NCI-H1436 (cell line): Measurements from ENCODE around the gene ASL.
A peak's percentile ranks its signal among the peaks of the same experiment; 100 is the strongest.
"Not testable (repeated sequence)": the region's sequence is repeated elsewhere in the genome, so short reads cannot be mapped to it uniquely, and the experiment has no call there.

Source experiments
- DNase-seq: peaks from one replicate; lab custom pipeline; 2025; lab: John Stamatoyannopoulos, UW

Gene ASL

DNA sequence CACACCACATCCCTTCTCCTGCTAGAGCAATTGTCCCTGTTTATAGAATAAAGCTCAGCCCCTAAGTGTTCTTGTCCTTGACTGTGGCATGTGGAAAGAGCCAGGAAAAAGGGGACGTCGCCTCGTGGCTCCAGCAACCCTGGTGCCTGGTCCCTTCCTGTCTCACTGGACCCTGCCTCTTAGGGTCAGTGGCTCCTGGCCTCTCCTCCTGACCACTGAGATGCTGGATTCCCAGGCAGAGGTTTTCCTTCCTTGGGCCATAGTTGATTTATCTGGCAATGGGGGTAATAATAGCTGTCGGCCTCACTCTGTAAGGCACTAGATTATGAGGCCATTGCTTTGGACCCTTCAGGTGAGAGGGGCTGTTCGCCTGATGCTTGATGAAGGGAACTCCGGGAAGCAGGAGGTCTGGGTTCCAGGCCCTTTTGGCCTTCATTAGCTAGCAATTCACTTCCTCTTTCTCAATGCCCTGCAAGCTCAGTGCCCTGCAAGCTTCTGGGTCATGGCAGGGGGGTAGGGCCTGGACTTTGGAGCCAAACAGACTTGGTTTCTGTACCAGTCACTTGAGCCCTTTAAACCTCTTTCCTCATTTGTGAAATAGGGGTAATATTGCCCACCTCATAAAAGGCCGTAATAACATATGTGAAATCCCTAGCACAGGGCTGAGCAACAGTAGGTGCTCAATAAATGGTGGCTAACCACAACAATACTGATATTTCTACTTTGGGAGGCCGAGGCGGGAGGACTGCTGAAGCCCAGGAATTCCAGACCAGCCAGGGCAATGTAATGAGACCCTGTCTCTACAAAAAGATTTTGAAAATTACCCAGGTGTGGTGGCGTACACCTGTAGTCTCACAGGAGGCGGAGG is 1.1 kb downstream of the ASL start:
- no peak for DNase-seq

- no peak for DNase-seq
Observed at GRCh38 chr7:66078067-66078466, 2.4 kb downstream of the ASL start.

DNA sequence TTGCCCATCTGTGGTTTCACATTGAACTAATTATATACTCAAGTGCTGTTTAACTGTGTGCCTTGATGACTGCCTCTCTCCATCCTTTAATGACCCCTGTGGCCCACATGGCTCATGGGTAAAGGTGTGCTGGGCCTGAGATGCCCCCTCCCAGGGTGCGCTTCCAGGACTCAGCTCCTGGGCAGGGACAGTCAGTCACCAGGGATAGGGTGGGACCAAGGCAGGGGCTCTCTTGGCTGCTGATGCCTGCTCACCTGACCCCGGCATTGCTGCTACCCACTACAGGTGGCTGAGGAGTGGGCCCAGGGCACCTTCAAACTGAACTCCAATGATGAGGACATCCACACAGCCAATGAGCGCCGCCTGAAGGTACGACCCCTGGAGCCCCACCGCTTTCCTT is 6.5 kb downstream of the ASL start:
- no peak for DNase-seq

- no peak for DNase-seq
Observed at GRCh38 chr7:66082886-66083415, 7.3 kb downstream of the ASL start.

GRCh38 chr7:66083677-66084076 is 8.1 kb downstream of the ASL start:
- no peak for DNase-seq

DNA sequence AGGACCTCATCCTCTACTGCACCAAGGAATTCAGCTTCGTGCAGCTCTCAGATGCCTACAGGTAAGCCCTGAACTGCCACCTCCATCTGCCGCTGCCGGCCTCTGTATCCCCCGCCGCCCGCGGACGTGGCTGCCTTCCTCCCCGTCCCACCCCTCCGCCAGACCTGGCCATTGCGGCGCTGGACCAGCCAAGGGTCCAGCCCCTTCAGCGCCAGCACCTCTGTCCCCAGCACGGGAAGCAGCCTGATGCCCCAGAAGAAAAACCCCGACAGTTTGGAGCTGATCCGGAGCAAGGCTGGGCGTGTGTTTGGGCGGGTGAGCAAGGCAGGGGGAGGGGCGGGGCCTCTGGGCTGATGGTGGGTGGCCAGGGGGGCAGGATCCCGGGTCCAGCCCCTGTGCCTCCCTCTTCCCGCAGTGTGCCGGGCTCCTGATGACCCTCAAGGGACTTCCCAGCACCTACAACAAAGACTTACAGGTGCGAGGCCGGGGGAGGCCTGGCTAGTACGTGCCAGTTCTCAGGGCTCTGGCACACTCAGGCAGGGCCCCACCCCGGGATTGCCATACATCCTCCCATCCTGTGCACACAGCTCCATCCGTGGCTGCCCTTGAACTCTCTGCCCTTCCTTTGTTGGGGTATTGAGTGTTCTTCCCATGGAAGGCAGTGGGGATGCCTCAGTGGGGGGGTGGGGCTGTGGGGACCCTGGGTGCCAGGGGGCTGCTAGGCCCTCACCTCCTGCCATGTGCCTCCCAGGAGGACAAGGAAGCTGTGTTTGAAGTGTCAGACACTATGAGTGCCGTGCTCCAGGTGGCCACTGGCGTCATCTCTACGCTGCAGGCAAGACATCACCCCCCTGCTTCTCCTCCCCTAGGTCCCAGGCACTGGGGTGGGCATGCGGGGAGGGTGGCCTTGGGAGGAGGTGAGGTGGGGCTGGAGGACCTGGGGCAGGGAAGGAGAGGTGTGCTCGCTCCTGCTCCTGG is 13.5 kb downstream of the ASL start:
- DNase-seq: no peak

DNA sequence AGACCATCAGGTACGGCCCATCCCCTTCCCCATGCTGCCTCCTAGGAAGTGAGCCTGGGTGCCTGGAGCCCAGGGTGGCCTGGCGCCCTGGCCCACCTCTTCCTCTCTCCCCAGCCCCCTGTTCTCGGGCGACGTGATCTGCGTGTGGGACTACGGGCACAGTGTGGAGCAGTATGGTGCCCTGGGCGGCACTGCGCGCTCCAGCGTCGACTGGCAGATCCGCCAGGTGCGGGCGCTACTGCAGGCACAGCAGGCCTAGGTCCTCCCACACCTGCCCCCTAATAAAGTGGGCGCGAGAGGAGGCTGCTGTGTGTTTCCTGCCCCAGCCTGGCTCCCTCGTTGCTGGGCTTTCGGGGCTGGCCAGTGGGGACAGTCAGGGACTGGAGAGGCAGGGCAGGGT is 17.0 kb downstream of the ASL start:
- DNase-seq: no peak

GRCh38 chr7:66095010-66095409 is 19.4 kb downstream of the ASL start:
- no peak for DNase-seq

GRCh38 chr7:66099232-66099550 is 23.6 kb downstream of the ASL start:
- no peak for DNase-seq

GRCh38 chr7:66099551-66100407 is 24.2 kb downstream of the ASL start:
- DNase-seq: peak; percentile 45

DNA sequence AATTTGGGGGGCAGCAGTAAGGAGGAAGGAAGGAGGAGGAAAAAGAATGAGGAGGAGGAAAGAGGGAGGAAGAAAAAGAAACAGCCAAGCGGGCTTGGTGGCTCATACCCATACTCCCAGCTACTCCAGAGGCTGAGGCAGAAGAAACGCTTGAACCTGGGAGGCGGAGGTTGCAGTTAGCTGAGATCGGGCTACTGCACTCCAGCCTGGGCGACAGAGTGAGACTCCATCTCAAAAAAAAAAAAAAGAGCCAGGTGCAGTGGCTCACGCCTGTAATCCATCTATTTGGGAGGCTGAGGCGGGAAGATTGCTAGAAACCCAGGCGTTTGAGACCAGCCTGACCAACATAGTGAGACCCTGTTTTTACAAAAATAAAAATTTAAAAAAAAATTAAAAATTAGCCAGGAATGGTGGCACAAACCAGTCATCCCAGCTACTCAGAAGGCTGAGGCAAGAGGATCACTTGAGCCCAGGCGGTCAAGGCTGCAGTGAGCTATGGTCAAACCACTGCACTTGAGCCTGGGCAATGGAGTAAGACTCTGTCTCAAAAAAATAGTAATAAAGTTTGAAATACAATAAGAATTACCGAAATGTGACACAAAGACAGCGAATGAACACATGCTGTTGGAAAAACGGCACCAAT is 24.9 kb downstream of the ASL start:
- DNase-seq: no peak

DNA sequence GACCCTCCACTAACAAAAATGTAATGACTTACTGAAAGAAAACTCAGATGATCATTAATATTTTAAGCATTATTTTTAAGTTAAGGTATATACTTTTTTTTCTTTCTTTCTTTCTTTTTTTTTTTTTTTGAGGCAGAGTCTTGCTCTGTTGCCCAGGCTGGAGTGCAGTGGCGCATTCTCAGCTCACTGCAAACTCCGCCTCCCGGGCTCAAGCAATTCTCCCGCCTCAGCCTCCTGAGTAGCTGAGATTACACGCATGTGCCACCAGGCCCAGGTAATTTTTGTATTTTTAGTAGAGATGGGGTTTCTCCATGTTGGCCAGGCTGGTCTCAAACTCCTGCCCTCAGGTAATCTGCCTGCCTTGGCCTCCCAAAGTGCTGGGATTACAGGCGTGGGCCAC is 26.5 kb downstream of the ASL start:
- DNase-seq: not testable (repeated sequence)

DNA sequence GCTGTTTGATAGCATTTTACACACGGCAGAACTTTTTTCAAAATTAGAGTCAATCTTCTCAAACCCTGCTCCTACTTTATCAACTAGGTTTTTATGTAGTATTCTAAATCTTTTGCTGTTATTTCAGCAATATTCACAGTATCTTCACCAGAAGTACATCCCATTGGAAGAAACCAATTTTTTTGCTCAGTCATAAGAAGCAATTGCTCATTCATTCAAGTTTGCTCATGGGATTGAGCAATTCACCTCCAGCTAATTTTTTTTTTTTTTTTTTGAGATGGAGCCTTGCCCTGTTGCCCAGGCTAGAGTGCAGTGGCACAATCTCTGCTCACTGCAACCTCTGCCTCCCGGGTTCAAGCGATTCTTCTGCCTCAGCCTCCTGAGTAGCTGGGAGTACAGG is 28.4 kb downstream of the ASL start:
- DNase-seq: not testable (repeated sequence)

DNA sequence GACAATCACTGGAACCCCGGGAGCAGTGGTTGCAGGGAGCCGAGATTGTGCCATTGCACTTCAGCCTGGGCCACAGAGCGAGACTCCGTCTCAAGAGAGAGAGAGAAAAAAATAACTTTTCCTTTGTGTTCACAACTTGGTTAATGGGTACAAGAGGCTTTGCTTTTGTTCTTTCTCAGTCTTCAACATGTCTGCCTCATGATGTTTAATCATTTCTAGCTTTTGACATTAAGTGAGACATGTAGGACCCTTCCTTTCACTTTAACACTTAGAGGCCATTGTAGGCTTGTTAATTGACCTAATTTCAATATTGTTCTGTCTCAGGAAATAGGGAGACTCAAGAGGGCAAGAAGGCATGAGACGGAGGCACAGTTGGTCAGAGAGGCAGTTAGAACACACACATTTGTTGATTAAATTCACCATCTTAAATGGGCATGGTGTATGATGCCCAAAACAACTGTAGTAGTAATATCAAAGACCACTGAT is 29.7 kb downstream of the ASL start:
- DNase-seq: no peak

- not testable (repeated sequence) for DNase-seq
Observed at GRCh38 chr7:66108410-66108809, 32.8 kb downstream of the ASL start.

- no peak for DNase-seq
Observed at GRCh38 chr7:66110856-66111255, 35.2 kb downstream of the ASL start.

DNA sequence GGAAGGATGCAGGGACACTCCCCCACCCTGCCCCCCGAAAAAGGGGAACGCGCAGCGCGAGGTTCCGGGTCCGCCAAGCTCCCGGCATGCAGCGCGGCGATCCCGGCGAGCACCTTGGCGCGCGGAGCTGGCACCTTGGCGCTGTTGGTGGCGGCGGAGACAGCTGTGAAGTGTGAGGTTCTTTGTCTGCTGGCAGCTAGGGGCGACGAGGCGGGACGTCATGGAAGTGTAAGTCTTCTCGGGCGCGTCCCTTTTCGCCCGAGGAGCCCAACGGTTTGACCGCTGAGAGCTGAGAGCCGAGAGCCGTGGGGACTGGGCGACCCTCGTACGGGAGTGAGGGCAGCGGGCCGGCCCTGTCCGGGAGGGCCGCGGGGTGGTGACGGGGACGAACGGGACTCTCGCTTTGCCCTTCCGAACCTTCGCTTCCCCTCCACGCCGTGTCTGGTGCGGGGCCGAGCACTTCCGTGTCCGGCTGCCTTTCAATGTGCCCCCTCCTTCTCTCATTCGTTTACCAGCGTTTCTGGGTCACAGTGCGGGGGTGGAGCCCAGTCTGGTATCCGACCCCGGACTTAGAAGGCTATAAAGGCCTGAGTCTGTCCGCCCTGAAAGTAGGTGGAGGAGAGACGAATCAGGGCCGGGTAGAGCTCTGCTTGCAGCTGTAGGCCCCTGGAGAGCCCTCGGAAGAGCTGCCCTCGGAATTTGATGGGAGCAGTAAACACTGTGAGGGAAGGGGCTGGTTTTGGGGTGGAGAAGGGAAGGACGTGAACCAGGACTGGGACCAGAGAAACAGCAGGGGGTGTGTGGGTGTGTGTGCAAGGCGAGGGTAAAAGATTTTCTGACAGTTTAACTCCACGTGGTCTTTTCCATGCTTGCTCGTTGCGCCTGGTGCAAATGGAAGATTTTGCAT is 39.4 kb downstream of the ASL start, which contains the start of gene CRCP:
CRCP (plus strand) TSS at position 105 of the 907 bp plus-strand sequence; CDS start at position 221, 116 bp downstream.
- DNase-seq: peak; percentile 68

DNA sequence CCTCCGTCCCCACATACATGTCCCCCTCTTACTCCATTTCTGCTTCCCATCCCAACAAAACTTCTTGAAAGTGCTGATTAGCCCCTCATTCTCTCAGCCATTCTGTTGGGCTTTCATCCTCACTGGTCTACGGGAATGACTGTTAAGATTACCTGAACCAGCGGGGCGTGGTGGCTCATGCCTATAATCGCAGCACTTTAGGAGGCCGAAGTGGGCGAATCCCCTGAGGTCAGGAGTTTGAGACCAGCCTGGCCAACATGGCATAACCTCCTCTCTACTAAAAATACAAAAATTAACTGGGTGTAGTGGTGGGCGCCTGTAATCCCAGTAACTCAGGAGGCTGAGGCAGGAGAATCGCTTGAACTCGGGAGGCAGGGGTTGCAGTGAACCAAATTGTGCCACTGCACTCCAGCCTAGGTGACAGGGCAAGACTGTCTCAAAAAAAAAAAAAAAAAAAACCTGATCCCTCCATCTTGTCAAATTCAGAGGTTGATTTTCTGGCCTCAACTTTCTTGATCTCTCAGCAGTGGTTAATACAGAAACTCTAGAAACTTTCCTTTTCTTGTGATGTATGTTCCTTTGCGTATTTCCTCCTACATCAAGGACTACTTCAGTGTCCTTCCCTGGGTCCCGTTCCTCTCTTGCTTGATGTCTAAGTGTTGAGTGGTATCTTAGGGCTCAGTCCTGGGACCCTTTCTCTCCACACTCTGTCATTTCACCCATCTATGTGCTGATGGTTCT is 41.2 kb downstream of the ASL start:
- not testable (repeated sequence) for DNase-seq

- DNase-seq: no peak
Observed at GRCh38 chr7:66118603-66119002, 43.0 kb downstream of the ASL start.
